ENCODE measurements around the gene SESN1. TPM values are rescaled to one million over a fixed set of nuclear protein-coding genes. Genes with fewer than 3 reads are reported as not detected.
"Not testable (repeated sequence)": the region's sequence is repeated elsewhere in the genome, so short reads cannot be mapped to it uniquely, and the experiment has no call there.

SESN1 gene
- total RNA-seq, 1 donor from 2014 or later = 13.6 TPM

GRCh38 chr6:109092074-109092473 is 2.6 kb downstream of the SESN1 start:
- intact Hi-C loops (cut with micrococcal nuclease) = no loop called here
- peak overlapping the region; percentile 71 for H3K4me3 Mint-ChIP-seq
- H3K9me3 Mint-ChIP-seq = no peaks in the 10 kb centered on the region
- peak overlapping the region; percentile 41 for H3K27ac Mint-ChIP-seq
- H3K27me3 Mint-ChIP-seq (ENCODE audit: insufficient read depth) = no peaks in the 10 kb centered on the region
- no peak for DNase-seq (ENCODE audit: low spot score)
- H3K4me1 Mint-ChIP-seq (ENCODE audit: low read depth) = peaks cover 45% of the 10 kb centered on the region
- no peaks in the 10 kb centered on the region for H3K36me3 Mint-ChIP-seq (ENCODE audit: low read depth)

- intact Hi-C loops (cut with micrococcal nuclease) = no loop called here
- Mint-ChIP-seq H3K27me3 (ENCODE audit: insufficient read depth) (no peaks in the 10 kb centered on the region), H3K4me1 (ENCODE audit: low read depth) (peaks cover 39% of the 10 kb centered on the region), H3K4me3 (peak overlapping the region; percentile 71), H3K27ac (no peak overlapping the region), H3K9me3 (no peaks in the 10 kb centered on the region), H3K36me3 (ENCODE audit: low read depth) (no peaks in the 10 kb centered on the region)
- DNase-seq (ENCODE audit: low spot score) = no peak
Observed at GRCh38 chr6:109091314-109092024, 3.2 kb downstream of the SESN1 start.

- H3K36me3 Mint-ChIP-seq (ENCODE audit: low read depth) = no peaks in the 10 kb centered on the region
- DNase-seq (ENCODE audit: low spot score) = no peak
- no peak overlapping the region for H3K4me3 Mint-ChIP-seq
- no peaks in the 10 kb centered on the region for H3K9me3 Mint-ChIP-seq
- H3K27me3 Mint-ChIP-seq (ENCODE audit: insufficient read depth) = no peaks in the 10 kb centered on the region
- H3K4me1 Mint-ChIP-seq (ENCODE audit: low read depth) = peaks cover 27% of the 10 kb centered on the region
- intact Hi-C loops (cut with micrococcal nuclease) = no loop called here
- H3K27ac Mint-ChIP-seq = no peak overlapping the region
Observed at GRCh38 chr6:109088995-109089394, 5.7 kb downstream of the SESN1 start.

GRCh38 chr6:109087661-109088264 is 6.9 kb downstream of the SESN1 start:
- H3K36me3 Mint-ChIP-seq (ENCODE audit: low read depth) = no peaks in the 10 kb centered on the region
- no peaks in the 10 kb centered on the region for H3K9me3 Mint-ChIP-seq
- no peak for DNase-seq (ENCODE audit: low spot score)
- no peaks in the 10 kb centered on the region for H3K27me3 Mint-ChIP-seq (ENCODE audit: insufficient read depth)
- no peak overlapping the region for H3K27ac Mint-ChIP-seq
- intact Hi-C loops (cut with micrococcal nuclease) = no loop called here
- no peak overlapping the region for H3K4me3 Mint-ChIP-seq
- peaks cover 18% of the 10 kb centered on the region for H3K4me1 Mint-ChIP-seq (ENCODE audit: low read depth)

GRCh38 chr6:109084146-109084545 is 10.5 kb downstream of the SESN1 start:
- H3K27ac Mint-ChIP-seq; H3K36me3 Mint-ChIP-seq (ENCODE audit: low read depth); H3K4me1 Mint-ChIP-seq (ENCODE audit: low read depth); intact Hi-C loops (cut with micrococcal nuclease); H3K4me3 Mint-ChIP-seq; DNase-seq (ENCODE audit: low spot score); H3K9me3 Mint-ChIP-seq; H3K27me3 Mint-ChIP-seq (ENCODE audit: insufficient read depth): not testable (repeated sequence)

GRCh38 chr6:109083657-109084056 is 11.0 kb downstream of the SESN1 start:
- intact Hi-C loops (cut with micrococcal nuclease) = no loop called here
- H3K27ac Mint-ChIP-seq = no peak overlapping the region

GRCh38 chr6:109082188-109082577 is 12.5 kb downstream of the SESN1 start:
- intact Hi-C loops (cut with micrococcal nuclease) = no loop called here
- no peaks in the 10 kb centered on the region for H3K36me3 Mint-ChIP-seq (ENCODE audit: low read depth)
- no peak overlapping the region for H3K27ac Mint-ChIP-seq
- H3K4me1 Mint-ChIP-seq (ENCODE audit: low read depth) = no peaks in the 10 kb centered on the region
- no peaks in the 10 kb centered on the region for H3K9me3 Mint-ChIP-seq
- DNase-seq (ENCODE audit: low spot score) = no peak
- peaks cover 9% of the 10 kb centered on the region for H3K27me3 Mint-ChIP-seq (ENCODE audit: insufficient read depth)
- no peak overlapping the region for H3K4me3 Mint-ChIP-seq

More at GRCh38 chr6:109083657-109084056, 11.0 kb downstream of the SESN1 start:
- H3K27me3 Mint-ChIP-seq (ENCODE audit: insufficient read depth) = peaks cover 3% of the 10 kb centered on the region
- no peaks in the 10 kb centered on the region for H3K4me1 Mint-ChIP-seq (ENCODE audit: low read depth)
- H3K36me3 Mint-ChIP-seq (ENCODE audit: low read depth) = no peaks in the 10 kb centered on the region
- H3K4me3 Mint-ChIP-seq = no peak overlapping the region
- no peaks in the 10 kb centered on the region for H3K9me3 Mint-ChIP-seq
- no peak for DNase-seq (ENCODE audit: low spot score)

- intact Hi-C loops (cut with micrococcal nuclease) = no loop called here
- DNase-seq (ENCODE audit: low spot score) = no peak
- H3K27me3 Mint-ChIP-seq (ENCODE audit: insufficient read depth) = peaks cover 10% of the 10 kb centered on the region
- H3K9me3 Mint-ChIP-seq = no peaks in the 10 kb centered on the region
- H3K36me3 Mint-ChIP-seq (ENCODE audit: low read depth) = peaks cover 1% of the 10 kb centered on the region
- H3K4me3 Mint-ChIP-seq = no peak overlapping the region
- no peaks in the 10 kb centered on the region for H3K4me1 Mint-ChIP-seq (ENCODE audit: low read depth)
- no peak overlapping the region for H3K27ac Mint-ChIP-seq
Observed at GRCh38 chr6:109081516-109082187, 13.0 kb downstream of the SESN1 start.

- H3K9me3 Mint-ChIP-seq = no peaks in the 10 kb centered on the region
- no peak for DNase-seq (ENCODE audit: low spot score)
- no peak overlapping the region for H3K27ac Mint-ChIP-seq
- peaks cover 10% of the 10 kb centered on the region for H3K27me3 Mint-ChIP-seq (ENCODE audit: insufficient read depth)
- H3K4me1 Mint-ChIP-seq (ENCODE audit: low read depth) = no peaks in the 10 kb centered on the region
- no peak overlapping the region for H3K4me3 Mint-ChIP-seq
- peaks cover 1% of the 10 kb centered on the region for H3K36me3 Mint-ChIP-seq (ENCODE audit: low read depth)
- intact Hi-C loops (cut with micrococcal nuclease) = no loop called here
Observed at GRCh38 chr6:109081026-109081425, 13.6 kb downstream of the SESN1 start.

GRCh38 chr6:109079981-109080380 is 14.7 kb downstream of the SESN1 start:
- no peaks in the 10 kb centered on the region for H3K9me3 Mint-ChIP-seq
- peaks cover 10% of the 10 kb centered on the region for H3K27me3 Mint-ChIP-seq (ENCODE audit: insufficient read depth)
- intact Hi-C loops (cut with micrococcal nuclease) = no loop called here
- peaks cover 1% of the 10 kb centered on the region for H3K36me3 Mint-ChIP-seq (ENCODE audit: low read depth)
- no peak for DNase-seq (ENCODE audit: low spot score)
- H3K4me3 Mint-ChIP-seq = no peak overlapping the region
- H3K27ac Mint-ChIP-seq = no peak overlapping the region
- H3K4me1 Mint-ChIP-seq (ENCODE audit: low read depth) = no peaks in the 10 kb centered on the region

- intact Hi-C loops (cut with micrococcal nuclease) = no loop called here
- H3K4me3 Mint-ChIP-seq = no peak overlapping the region
- DNase-seq (ENCODE audit: low spot score) = no peak
- H3K9me3 Mint-ChIP-seq = no peaks in the 10 kb centered on the region
- H3K27me3 Mint-ChIP-seq (ENCODE audit: insufficient read depth) = peaks cover 15% of the 10 kb centered on the region
- H3K4me1 Mint-ChIP-seq (ENCODE audit: low read depth) = peaks cover 12% of the 10 kb centered on the region
- H3K36me3 Mint-ChIP-seq (ENCODE audit: low read depth) = peaks cover 1% of the 10 kb centered on the region
- no peak overlapping the region for H3K27ac Mint-ChIP-seq
Observed at GRCh38 chr6:109076377-109076776, 18.3 kb downstream of the SESN1 start.

GRCh38 chr6:109075934-109076333 is 18.7 kb downstream of the SESN1 start:
- peaks cover 16% of the 10 kb centered on the region for H3K27me3 Mint-ChIP-seq (ENCODE audit: insufficient read depth)
- no peak overlapping the region for H3K27ac Mint-ChIP-seq
- intact Hi-C loops (cut with micrococcal nuclease) = no loop called here
- H3K4me1 Mint-ChIP-seq (ENCODE audit: low read depth) = peaks cover 16% of the 10 kb centered on the region
- peaks cover 1% of the 10 kb centered on the region for H3K36me3 Mint-ChIP-seq (ENCODE audit: low read depth)
- H3K9me3 Mint-ChIP-seq = no peaks in the 10 kb centered on the region
- no peak for DNase-seq (ENCODE audit: low spot score)
- no peak overlapping the region for H3K4me3 Mint-ChIP-seq

GRCh38 chr6:109074133-109074415 is 20.6 kb downstream of the SESN1 start:
- intact Hi-C loops (cut with micrococcal nuclease) = no loop called here

More at GRCh38 chr6:109074133-109074415, 20.6 kb downstream of the SESN1 start:
- peaks cover 13% of the 10 kb centered on the region for H3K27me3 Mint-ChIP-seq (ENCODE audit: insufficient read depth)
- H3K4me1 Mint-ChIP-seq (ENCODE audit: low read depth) = peaks cover 21% of the 10 kb centered on the region
- DNase-seq (ENCODE audit: low spot score) = no peak
- peaks cover 1% of the 10 kb centered on the region for H3K36me3 Mint-ChIP-seq (ENCODE audit: low read depth)
- H3K27ac Mint-ChIP-seq = no peak overlapping the region
- H3K9me3 Mint-ChIP-seq = no peaks in the 10 kb centered on the region
- H3K4me3 Mint-ChIP-seq = no peak overlapping the region

Measured in activated T-helper 1 cell treated with anti-CD3 and anti-CD28 coated beads, Interleukin-12 subunit alpha, Interleukin-12 subunit beta, Interleukin-2, Interleukin-4 antibody, amounts not matched to agents 30 ng/mL and 10 ng/mL and 1 ng/mL, durations not matched to agents 14 hours and 24 hours and 36 hours (primary cell).